Kidney epithelial cell (primary cell): ENCODE data around the gene CEL. TPM values are rescaled to one million over a fixed set of nuclear protein-coding genes. Genes with fewer than 3 reads are reported as not detected.
"Not testable (repeated sequence)": the region's sequence is repeated elsewhere in the genome, so short reads cannot be mapped to it uniquely, and the experiment has no call there.

Source experiments
- DNase-seq: peaks from one replicate; pipeline ENCODE4 v3.0.0-alpha.2; 2010; ENCODE audit warnings: low read depth
- H3K27me3 ChIP-seq: 2 replicates; pipeline ENCODE4 v1.6.0; 2011; ENCODE audit warnings: low read length; ENCODE audit not compliant: control insufficient read depth, insufficient read depth
- H3K36me3 ChIP-seq: 2 replicates; pipeline ENCODE4 v1.5.1; 2011; ENCODE audit warnings: low read length; ENCODE audit not compliant: control insufficient read depth, insufficient read depth
- H3K4me3 ChIP-seq: 2 replicates; pipeline ENCODE4 v1.5.1; 2011; ENCODE audit warnings: low read depth, mild to moderate bottlenecking, control low read depth, low read length
- CTCF ChIP-seq: IDR thresholded peaks from 2 replicates; pipeline ENCODE4 v1.5.1; 2011; ENCODE audit warnings: mild to moderate bottlenecking, moderate library complexity, low read length, control low read depth, inconsistent platforms; ENCODE audit not compliant: insufficient read depth, poor library complexity, severe bottlenecking
- total RNA-seq: library from RNA; depleted of rRNA; stranded (reverse); fragments of >200 nt; gene quantifications from 2 replicates; pipeline ENCODE4 v1.2.3, GENCODE V29; 2015

The CEL gene
- total RNA-seq, 1 donor from 2014 or later = 1.2 TPM

GRCh38 chr9:133088146-133088750, 26.5 kb downstream of the CEL start:
- H3K4me3 ChIP-seq = no peak overlapping the region
- no peaks in the 10 kb centered on the region for H3K36me3 ChIP-seq
- no peak for DNase-seq
- H3K27me3 ChIP-seq = no peaks in the 10 kb centered on the region
- no peak for TF ChIP-seq CTCF

GRCh38 chr9:133088756-133089155, 27.0 kb downstream of the CEL start:
- no peak overlapping the region for H3K4me3 ChIP-seq
- no peaks in the 10 kb centered on the region for H3K36me3 ChIP-seq
- TF ChIP-seq CTCF = no peak
- no peaks in the 10 kb centered on the region for H3K27me3 ChIP-seq
- DNase-seq = no peak

GRCh38 chr9:133089271-133089671, 27.5 kb downstream of the CEL start:
- no peak for TF ChIP-seq CTCF
- H3K27me3 ChIP-seq = no peaks in the 10 kb centered on the region
- H3K4me3 ChIP-seq = no peak overlapping the region
- DNase-seq = no peak
- H3K36me3 ChIP-seq = no peaks in the 10 kb centered on the region

- Histone ChIP-seq H3K36me3 (no peaks in the 10 kb centered on the region), H3K27me3 (no peaks in the 10 kb centered on the region), H3K4me3 (no peak overlapping the region)
- no peak for TF ChIP-seq CTCF
- no peak for DNase-seq
Observed at GRCh38 chr9:133090187-133090586, 28.4 kb downstream of the CEL start.

- Histone ChIP-seq H3K27me3 (no peaks in the 10 kb centered on the region), H3K36me3 (no peaks in the 10 kb centered on the region), H3K4me3 (no peak overlapping the region)
- no peak for DNase-seq
- TF ChIP-seq CTCF = no peak
Observed at GRCh38 chr9:133090752-133091385, 29.1 kb downstream of the CEL start.

- not testable (repeated sequence) for H3K4me3 ChIP-seq, H3K27me3 ChIP-seq, H3K36me3 ChIP-seq, DNase-seq
Observed at GRCh38 chr9:133094351-133094750, 32.6 kb downstream of the CEL start.
